Loucy (cell line): ENCODE measurements around the gene SDR9C7.

Experiments
- H2AFZ ChIP-seq: fragments of 200-600 bp; sonication (generic); 2 replicates; pipeline ENCODE4 v1.6.0; 2016; ENCODE audit warnings: antibody characterized with exemption, mild to moderate bottlenecking, low read length, moderate library complexity
- H3F3A ChIP-seq: fragments of 200-600 bp; 2 replicates; pipeline ENCODE4 v1.6.0; 2016; ENCODE audit warnings: antibody characterized with exemption, low read depth, mild to moderate bottlenecking
- H3K27me3 ChIP-seq: fragments of 200-600 bp; sonication (generic); 2 replicates; pipeline ENCODE4 v1.6.1; 2014; ENCODE audit warnings: low read length, mild to moderate bottlenecking; ENCODE audit not compliant: insufficient read depth, poor library complexity, severe bottlenecking
- H3K36me3 ChIP-seq: fragments of 200-600 bp; sonication (generic); 2 replicates; pipeline ENCODE4 v1.6.1; 2016; ENCODE audit warnings: low read length; ENCODE audit not compliant: insufficient read depth
- H3K4me1 ChIP-seq: fragments of 200-600 bp; sonication (generic); 2 replicates; pipeline ENCODE4 v1.5.1; 2014; ENCODE audit warnings: low read length, mild to moderate bottlenecking; ENCODE audit not compliant: insufficient read depth, poor library complexity, severe bottlenecking
- H3K4me2 ChIP-seq: fragments of 200-600 bp; sonication (generic); 2 replicates; pipeline ENCODE4 v1.6.0; 2014; ENCODE audit warnings: antibody characterized with exemption, low read length, low read depth, mild to moderate bottlenecking; ENCODE audit not compliant: poor library complexity, severe bottlenecking
- H3K4me3 ChIP-seq: fragments of 200-600 bp; sonication (generic); 2 replicates; pipeline ENCODE4 v1.5.1; 2014; ENCODE audit warnings: low read length, mild to moderate bottlenecking, mixed read lengths; ENCODE audit not compliant: poor library complexity, severe bottlenecking
- H3K79me2 ChIP-seq: fragments of 200-600 bp; sonication (generic); 2 replicates; pipeline ENCODE4 v1.6.1; 2014; ENCODE audit warnings: low read length; ENCODE audit not compliant: insufficient read depth
- H3K9ac ChIP-seq: fragments of 200-600 bp; sonication (generic); 2 replicates; pipeline ENCODE4 v1.6.0; 2014; ENCODE audit warnings: mild to moderate bottlenecking, low read depth, low read length, moderate library complexity; ENCODE audit not compliant: poor library complexity, severe bottlenecking
- H3K9me2 ChIP-seq: fragments of 200-600 bp; sonication (generic); replicated peaks from 2 replicates; pipeline ENCODE4 v1.6.1; 2016; ENCODE audit warnings: low read depth, low read length, mixed read lengths
- H3K9me3 ChIP-seq: fragments of 200-600 bp; sonication (generic); 2 replicates; pipeline ENCODE4 v1.6.1; 2014; ENCODE audit warnings: mild to moderate bottlenecking, antibody characterized with exemption, low read length, low read depth; ENCODE audit not compliant: insufficient read depth
- H4K20me1 ChIP-seq: fragments of 200-600 bp; sonication (generic); 2 replicates; pipeline ENCODE4 v1.6.0; 2014; ENCODE audit warnings: antibody characterized with exemption, low read length, mild to moderate bottlenecking; ENCODE audit not compliant: insufficient read depth, poor library complexity, severe bottlenecking
- CTCF ChIP-seq: fragments of 200-600 bp; sonication (generic); conservative IDR thresholded peaks from 2 replicates; pipeline ENCODE4 v1.5.1; 2014; ENCODE audit warnings: mild to moderate bottlenecking, antibody characterized with exemption, low read length
- EZH2phosphoT487 ChIP-seq: fragments of 200-600 bp; IDR thresholded peaks from 2 replicates; pipeline ENCODE4 v1.6.1; 2018; ENCODE audit warnings: antibody characterized with exemption, mild to moderate bottlenecking, moderate library complexity, borderline replicate concordance

Gene SDR9C7

GRCh38 chr12:56951582-56952339 lies 17.6 kb upstream of the SDR9C7 start:
- no peak for TF ChIP-seq EZH2phosphoT487
- no peak for TF ChIP-seq CTCF
- Histone ChIP-seq H3K9me3 (0 out of 2 replicates have a peak, but pooled peaks cover 3% of the 10 kb centered on the region), H3K4me3 (no peak overlapping the region)

GRCh38 chr12:56948881-56949280 lies 14.7 kb upstream of the SDR9C7 start:
- H3K4me3 ChIP-seq: no peak overlapping the region
- no peaks in the 10 kb centered on the region for H3K27me3 ChIP-seq
- no peak for TF ChIP-seq CTCF
- TF ChIP-seq EZH2phosphoT487: no peak
- no peaks in the 10 kb centered on the region for H3K79me2 ChIP-seq
- H3K9me2 ChIP-seq: no peaks in the 10 kb centered on the region
- H4K20me1 ChIP-seq: no peaks in the 10 kb centered on the region
- H2AFZ ChIP-seq: no peak overlapping the region
- H3K4me2 ChIP-seq: no peak overlapping the region
- H3K9me3 ChIP-seq: 0 out of 2 replicates have a peak, but pooled peaks cover 3% of the 10 kb centered on the region
- H3K4me1 ChIP-seq: no peaks in the 10 kb centered on the region
- no peak overlapping the region for H3K9ac ChIP-seq
- no peaks in the 10 kb centered on the region for H3F3A ChIP-seq
- no peaks in the 10 kb centered on the region for H3K36me3 ChIP-seq

More at GRCh38 chr12:56951582-56952339, 17.6 kb upstream of the SDR9C7 start:
- no peak overlapping the region for H3K9ac ChIP-seq
- no peak overlapping the region for H2AFZ ChIP-seq
- no peaks in the 10 kb centered on the region for H3K4me1 ChIP-seq
- no peaks in the 10 kb centered on the region for H3K79me2 ChIP-seq
- H3K36me3 ChIP-seq: no peaks in the 10 kb centered on the region
- no peaks in the 10 kb centered on the region for H3K9me2 ChIP-seq
- H4K20me1 ChIP-seq: no peaks in the 10 kb centered on the region
- no peak overlapping the region for H3K4me2 ChIP-seq
- H3F3A ChIP-seq: no peaks in the 10 kb centered on the region
- no peaks in the 10 kb centered on the region for H3K27me3 ChIP-seq

GRCh38 chr12:56948457-56948777 lies 14.2 kb upstream of the SDR9C7 start:
- Histone ChIP-seq H3K4me2 (no peak overlapping the region), H3K9me3 (peaks cover 7% of the 10 kb centered on the region; the same call in 1 of the 2 replicates), H3K9ac (no peak overlapping the region), H4K20me1 (no peaks in the 10 kb centered on the region), H3F3A (no peaks in the 10 kb centered on the region), H3K27me3 (no peaks in the 10 kb centered on the region), H3K9me2 (no peaks in the 10 kb centered on the region), H3K36me3 (no peaks in the 10 kb centered on the region), H2AFZ (no peak overlapping the region), H3K79me2 (no peaks in the 10 kb centered on the region), H3K4me1 (no peaks in the 10 kb centered on the region), H3K4me3 (no peak overlapping the region)
- TF ChIP-seq EZH2phosphoT487 (no peak), CTCF (no peak)
